MG63 (cell line): Measurements from ENCODE around the gene PCBP2. TPM values are rescaled to one million over a fixed set of nuclear protein-coding genes. Genes with fewer than 3 reads are reported as not detected.
"Not testable (repeated sequence)": the region's sequence is repeated elsewhere in the genome, so short reads cannot be mapped to it uniquely, and the experiment has no call there.

ENCODE experiments used
- DNase-seq: peaks from one replicate; pipeline ENCODE4 v3.0.0-alpha.2; 2020
- H3K27me3 ChIP-seq: fragments of 250-450 bp; sonication (Bioruptor Pico); 2 replicates; pipeline ENCODE4 v1.5.1; 2020; ENCODE audit warnings: mild to moderate bottlenecking, moderate library complexity
- H3K36me3 ChIP-seq: fragments of 250-450 bp; sonication (Bioruptor Pico); 2 replicates; pipeline ENCODE4 v1.5.1; 2020; ENCODE audit warnings: mild to moderate bottlenecking, moderate library complexity
- H3K4me3 ChIP-seq: fragments of 250-450 bp; sonication (Bioruptor Pico); 2 replicates; pipeline ENCODE4 v1.5.1; 2020; ENCODE audit warnings: mild to moderate bottlenecking, moderate library complexity
- H3K9me3 ChIP-seq: fragments of 250-450 bp; sonication (Bioruptor Pico); 2 replicates; pipeline ENCODE4 v1.5.1; 2020; ENCODE audit warnings: mild to moderate bottlenecking, moderate library complexity
- total RNA-seq: library from RNA; depleted of rRNA; stranded (reverse); fragments of >200 nt; shearing (Covaris generic); gene quantifications from 2 replicates; pipeline ENCODE4 v1.2.3, GENCODE V29; 2014; ENCODE audit warnings: low replicate concordance

The PCBP2 gene
- total RNA-seq, 1 experiment from 2014 or later = 279 TPM

DNA sequence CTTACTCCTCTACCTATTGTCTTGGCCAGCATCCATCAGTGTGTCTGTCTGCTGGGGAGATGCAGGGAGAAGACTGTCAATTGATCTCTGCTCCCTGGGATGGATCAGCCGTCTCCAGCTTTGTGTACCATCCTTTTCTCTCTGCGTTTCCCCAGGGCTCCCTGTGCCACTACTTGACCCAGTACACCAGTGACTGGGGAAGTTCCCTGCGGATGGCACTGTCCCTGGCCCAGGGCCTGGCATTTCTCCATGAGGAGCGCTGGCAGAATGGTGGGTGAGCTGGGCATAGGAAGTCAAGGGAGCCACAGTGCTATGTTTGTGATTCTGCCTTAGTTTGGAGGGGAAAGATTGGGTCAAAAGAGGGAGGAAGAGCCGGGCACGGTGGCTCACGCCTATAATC is 23.2 kb upstream of the PCBP2 start:
- H3K36me3 ChIP-seq = no peaks in the 10 kb centered on the region
- DNase-seq = no peak
- H3K27me3 ChIP-seq = no peaks in the 10 kb centered on the region
- no peaks in the 10 kb centered on the region for H3K9me3 ChIP-seq
- H3K4me3 ChIP-seq = no peak overlapping the region

GRCh38 chr12:53430116-53430515 is 21.8 kb upstream of the PCBP2 start:
- Histone ChIP-seq H3K27me3 (no peaks in the 10 kb centered on the region), H3K36me3 (no peaks in the 10 kb centered on the region), H3K9me3 (no peaks in the 10 kb centered on the region), H3K4me3 (no peak overlapping the region)
- no peak for DNase-seq

- Histone ChIP-seq H3K36me3 (no peaks in the 10 kb centered on the region), H3K4me3 (no peak overlapping the region), H3K27me3 (no peaks in the 10 kb centered on the region), H3K9me3 (no peaks in the 10 kb centered on the region)
- DNase-seq = peak; percentile 59
These were observed 20.7 kb upstream of the PCBP2 start for GRCh38 chr12:53431187-53431586.

DNA sequence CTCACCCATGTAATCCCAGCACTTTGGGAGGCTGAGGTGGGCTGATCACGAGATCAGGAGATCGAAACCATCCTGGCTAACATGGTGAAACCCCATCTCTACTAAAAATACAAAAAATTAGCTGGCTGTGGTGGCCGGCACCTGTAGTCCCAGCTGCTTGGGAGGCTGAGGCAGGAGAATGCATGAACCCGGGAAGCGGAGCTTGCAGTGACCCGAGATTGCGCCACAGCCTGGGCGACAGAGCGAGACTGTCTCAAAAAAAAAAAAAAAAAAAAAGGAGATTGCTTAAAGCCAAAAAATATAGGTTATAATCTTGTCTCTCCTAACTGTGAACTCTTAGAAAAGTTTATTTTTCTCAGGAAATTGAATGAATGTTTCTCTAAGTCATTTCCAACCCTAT is 16.6 kb upstream of the PCBP2 start:
- not testable (repeated sequence) for H3K27me3 ChIP-seq, DNase-seq, H3K4me3 ChIP-seq, H3K36me3 ChIP-seq, H3K9me3 ChIP-seq

DNA sequence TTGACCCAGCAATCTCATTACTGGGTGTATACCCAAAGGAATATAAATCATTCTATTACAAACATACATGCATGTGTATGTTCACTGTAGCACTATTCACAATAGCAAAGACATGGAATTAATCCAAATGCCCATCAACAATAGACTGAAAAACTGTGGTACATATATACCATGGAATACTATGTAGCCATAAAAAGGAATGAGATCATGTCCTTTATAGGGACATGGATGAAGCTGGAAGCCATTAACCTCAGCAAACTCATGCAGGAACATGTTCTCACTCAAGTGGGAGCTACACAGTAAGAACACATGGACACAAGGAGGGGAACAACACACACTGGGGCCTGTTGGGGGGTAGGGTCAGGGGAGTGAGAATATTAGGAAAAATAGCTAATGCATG is 12.3 kb upstream of the PCBP2 start:
- not testable (repeated sequence) for H3K27me3 ChIP-seq

GRCh38 chr12:53441040-53441833 is 10.7 kb upstream of the PCBP2 start, which contains the start of gene PRR13:
Gene PRR13, plus strand, starts transcription at chr12:53441734. Its CDS starts 981 bp downstream, at chr12:53442715.
- Histone ChIP-seq H3K36me3 (peaks cover 26% of the 10 kb centered on the region), H3K9me3 (no peaks in the 10 kb centered on the region), H3K27me3 (no peaks in the 10 kb centered on the region), H3K4me3 (peak within 1 kb of the TSS; percentile 84)
- peak; percentile 99 for DNase-seq

More for the DNA sequence above, 12.3 kb upstream of the PCBP2 start:
- H3K9me3 ChIP-seq, H3K4me3 ChIP-seq, DNase-seq: not testable (repeated sequence)
- H3K36me3 ChIP-seq = peaks cover 12% of the 10 kb centered on the region

DNA sequence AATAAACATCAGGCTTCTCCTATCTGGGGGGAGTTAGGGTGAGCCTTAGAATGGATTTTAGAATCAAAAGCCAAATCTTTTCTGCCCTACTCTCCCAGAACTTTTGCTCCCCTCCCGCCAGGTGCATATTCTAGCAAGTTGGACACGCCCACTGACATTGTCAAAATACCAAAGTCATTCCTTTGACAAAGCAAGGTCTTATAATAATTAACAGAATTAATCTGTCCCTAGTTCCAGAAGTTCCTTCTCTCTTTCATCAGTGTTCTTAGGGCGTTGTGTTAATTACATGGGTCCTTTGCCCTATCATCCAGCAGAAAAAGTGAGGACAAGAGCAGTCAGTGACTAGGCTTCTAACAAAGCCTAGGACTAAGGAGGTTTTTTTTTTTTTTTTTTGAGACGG is 7.9 kb upstream of the PCBP2 start:
- Histone ChIP-seq H3K4me3 (no peak overlapping the region), H3K9me3 (no peaks in the 10 kb centered on the region), H3K27me3 (no peaks in the 10 kb centered on the region), H3K36me3 (peaks cover 38% of the 10 kb centered on the region)
- DNase-seq = no peak

GRCh38 chr12:53444593-53445325 is 7.1 kb upstream of the PCBP2 start:
- not testable (repeated sequence) for DNase-seq, H3K27me3 ChIP-seq, H3K9me3 ChIP-seq, H3K4me3 ChIP-seq
- H3K36me3 ChIP-seq = peaks cover 38% of the 10 kb centered on the region

- no peaks in the 10 kb centered on the region for H3K9me3 ChIP-seq
- no peak for DNase-seq
- H3K4me3 ChIP-seq = no peak overlapping the region
- H3K27me3 ChIP-seq = no peaks in the 10 kb centered on the region
- peaks cover 47% of the 10 kb centered on the region for H3K36me3 ChIP-seq
These were observed 966 bp upstream of the PCBP2 start for GRCh38 chr12:53450936-53451335.

DNA sequence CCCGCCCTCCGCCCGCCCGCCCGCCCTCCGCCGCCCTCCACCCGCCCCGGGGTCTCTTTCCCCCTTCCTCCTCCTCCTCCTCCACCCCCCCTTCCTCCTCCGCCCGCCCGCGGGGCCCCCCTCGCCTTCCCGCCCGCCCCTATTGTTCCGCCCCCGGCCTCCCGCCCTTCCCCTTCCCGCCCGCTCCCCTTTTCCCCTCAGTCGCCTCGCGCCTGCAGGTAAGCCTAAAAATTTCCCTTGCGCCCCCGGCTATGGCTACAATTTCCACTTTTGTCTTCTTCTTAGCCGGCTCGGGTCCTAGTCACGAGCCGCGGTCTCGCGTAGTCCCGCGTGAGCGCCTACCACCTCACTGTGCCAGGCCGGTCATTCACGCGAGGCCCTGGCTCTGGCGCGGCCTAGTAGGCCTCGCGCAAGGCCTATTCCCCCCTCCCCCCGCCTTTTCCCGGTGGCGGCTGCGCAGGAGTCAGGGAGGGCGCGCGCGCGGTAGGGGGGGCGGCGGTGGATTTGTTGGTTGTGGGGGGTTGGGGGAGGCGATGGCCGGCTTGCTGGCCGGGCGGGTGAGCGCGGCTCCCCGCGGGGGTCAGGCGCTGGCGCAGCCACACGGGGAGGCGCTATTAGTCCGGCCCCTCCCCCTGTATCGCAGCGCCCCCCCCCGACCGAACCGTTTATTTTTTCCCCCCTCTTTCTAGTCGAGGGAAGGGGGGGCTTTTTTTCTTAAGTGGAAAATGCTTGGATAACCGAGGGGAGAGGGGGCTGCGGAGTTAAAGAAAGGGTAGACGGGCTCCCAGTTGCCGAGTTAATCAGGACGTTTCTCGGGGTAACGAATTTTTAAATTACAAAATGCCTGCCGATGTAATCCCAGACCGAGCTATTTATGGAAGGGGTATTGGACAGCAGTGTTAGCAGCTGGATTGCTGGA is 516 bp downstream of the PCBP2 start:
- DNase-seq = peak; percentile 90
- H3K9me3 ChIP-seq = no peaks in the 10 kb centered on the region
- peak overlapping the region; percentile 98 for H3K4me3 ChIP-seq
- no peaks in the 10 kb centered on the region for H3K27me3 ChIP-seq
- peaks cover 53% of the 10 kb centered on the region for H3K36me3 ChIP-seq

DNA sequence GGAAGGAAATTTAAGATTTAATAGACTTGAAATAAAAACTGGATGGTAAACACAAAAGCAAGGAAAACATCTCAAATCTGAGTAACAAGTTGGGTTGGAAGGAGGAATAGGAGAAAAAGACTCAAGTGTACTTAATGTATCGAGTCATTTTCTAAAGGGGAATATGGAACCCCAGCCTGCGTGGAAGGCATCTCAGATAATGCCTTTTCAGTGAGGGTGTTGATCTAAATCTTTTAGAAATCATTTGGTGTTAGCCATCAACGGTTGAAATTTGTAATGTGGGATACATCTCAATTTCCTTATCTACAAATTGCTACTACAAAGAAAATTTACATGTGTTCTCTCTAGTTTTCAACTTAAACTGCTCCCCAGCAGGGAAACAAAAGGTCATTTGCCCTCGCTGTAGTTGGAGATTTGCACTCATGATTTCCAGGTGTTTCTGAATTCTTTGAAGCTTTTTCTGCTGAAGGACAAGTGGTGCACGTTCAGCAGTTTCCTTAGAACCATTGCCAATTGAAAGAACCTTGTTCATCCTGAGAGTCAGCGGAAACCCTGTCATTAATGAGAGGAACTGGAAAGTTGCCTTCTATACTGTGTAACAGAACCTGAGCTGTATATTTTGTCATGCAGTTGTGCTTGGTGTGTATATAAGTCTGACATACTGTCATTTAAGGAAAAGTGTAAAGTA is 2.2 kb downstream of the PCBP2 start:
- Histone ChIP-seq H3K4me3 (peak overlapping the region; percentile 98), H3K27me3 (no peaks in the 10 kb centered on the region), H3K9me3 (no peaks in the 10 kb centered on the region), H3K36me3 (peaks cover 66% of the 10 kb centered on the region)
- DNase-seq = no peak

GRCh38 chr12:53454707-53455106 is 2.8 kb downstream of the PCBP2 start:
- peak overlapping the region; percentile 98 for H3K4me3 ChIP-seq
- no peak for DNase-seq

DNA sequence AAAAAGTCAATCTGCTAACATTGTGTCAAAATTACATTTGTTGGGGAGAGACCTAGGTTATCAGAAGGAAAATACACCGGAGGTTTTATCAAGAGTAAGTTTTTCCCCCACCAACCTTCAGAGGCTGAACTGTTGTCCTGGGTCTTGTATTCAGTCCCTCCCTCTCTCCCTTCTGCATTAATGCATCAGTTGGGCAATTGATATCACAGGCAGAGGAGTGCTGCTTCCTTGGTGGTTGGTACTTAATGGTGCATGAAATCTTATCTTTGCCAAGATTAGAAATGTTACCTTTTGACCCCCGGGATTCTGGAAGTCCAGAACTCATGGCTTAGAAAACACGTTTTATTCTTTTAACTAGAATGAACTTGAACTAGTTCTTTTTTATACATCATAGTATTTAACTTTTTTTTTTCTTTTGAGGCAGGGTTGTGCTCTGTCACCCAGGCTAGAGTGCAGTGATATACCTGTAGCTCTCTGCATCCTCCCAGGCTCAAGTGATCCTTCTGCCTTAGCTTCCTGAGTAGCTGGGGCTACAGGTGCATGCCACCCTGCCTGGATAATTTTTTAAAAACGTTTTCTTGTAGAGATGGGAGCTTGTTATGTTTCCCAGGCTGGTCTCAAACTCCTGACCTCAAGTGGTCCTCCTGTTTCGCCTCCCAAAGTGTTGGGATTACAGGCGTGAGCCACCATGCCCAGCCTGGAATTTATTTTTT is 4.9 kb downstream of the PCBP2 start:
- H3K9me3 ChIP-seq = no peaks in the 10 kb centered on the region
- DNase-seq = no peak
- peaks cover 93% of the 10 kb centered on the region for H3K36me3 ChIP-seq
- no peaks in the 10 kb centered on the region for H3K27me3 ChIP-seq
- H3K4me3 ChIP-seq = no peak overlapping the region

More at GRCh38 chr12:53454707-53455106, 2.8 kb downstream of the PCBP2 start:
- H3K27me3 ChIP-seq = no peaks in the 10 kb centered on the region
- peaks cover 72% of the 10 kb centered on the region for H3K36me3 ChIP-seq
- no peaks in the 10 kb centered on the region for H3K9me3 ChIP-seq

DNA sequence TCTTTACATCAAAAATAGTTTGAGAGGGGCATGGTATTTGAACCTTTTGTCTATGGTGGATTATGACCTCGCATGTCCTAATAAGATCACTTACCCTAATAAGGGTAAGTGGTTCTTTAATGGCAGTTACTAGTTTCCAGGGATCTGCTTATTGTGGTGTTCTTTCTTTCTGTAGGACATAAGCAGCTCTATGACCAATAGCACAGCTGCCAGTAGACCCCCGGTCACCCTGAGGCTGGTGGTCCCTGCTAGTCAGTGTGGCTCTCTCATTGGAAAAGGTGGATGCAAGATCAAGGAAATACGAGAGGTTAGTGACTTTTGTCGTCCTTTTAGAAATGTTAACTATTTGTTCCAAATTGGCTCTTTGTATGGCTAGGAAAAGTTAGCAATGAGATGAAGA is 7.2 kb downstream of the PCBP2 start:
- Histone ChIP-seq H3K9me3 (no peaks in the 10 kb centered on the region), H3K36me3 (peaks cover 100% of the 10 kb centered on the region), H3K27me3 (no peaks in the 10 kb centered on the region), H3K4me3 (no peak overlapping the region)
- no peak for DNase-seq

GRCh38 chr12:53461059-53461458 is 9.2 kb downstream of the PCBP2 start:
- H3K27me3 ChIP-seq = no peaks in the 10 kb centered on the region
- no peak for DNase-seq
- no peaks in the 10 kb centered on the region for H3K9me3 ChIP-seq
- H3K4me3 ChIP-seq = no peak overlapping the region
- peaks cover 98% of the 10 kb centered on the region for H3K36me3 ChIP-seq

- no peak overlapping the region for H3K4me3 ChIP-seq
- no peaks in the 10 kb centered on the region for H3K9me3 ChIP-seq
- H3K27me3 ChIP-seq = no peaks in the 10 kb centered on the region
- DNase-seq = no peak
- peaks cover 98% of the 10 kb centered on the region for H3K36me3 ChIP-seq
These were observed 9.7 kb downstream of the PCBP2 start for GRCh38 chr12:53461591-53461990.
